H1 (cell line): ENCODE measurements around the gene DLST.

Source experiments
- CBX5 ChIP-seq: fragments of 300-800, 300-1000 bp; sonication (generic); IDR thresholded peaks from 2 replicates; pipeline ENCODE4 v1.7.1; 2016; ENCODE audit warnings: antibody characterized with exemption, low read length, low read depth
- EZH2 ChIP-seq: fragments of 200-600 bp; sonication (generic); IDR thresholded peaks from 2 replicates; pipeline ENCODE4 v1.7.1; 2012; ENCODE audit warnings: low read depth, mild to moderate bottlenecking, moderate library complexity, low read length, inconsistent platforms; ENCODE audit not compliant: severe bottlenecking
- POLR2A ChIP-seq, 2 experiments: IDR thresholded peaks; 1 replicate in 1 of 2; 2 replicates in 1 of 2; pipeline ENCODE4 v1.6.1; 2011; ENCODE audit warnings: low read depth in 2 of 2, low read length in 2 of 2, mild to moderate bottlenecking in 2 of 2; ENCODE audit errors: control extremely low read depth in 1 of 2
- TAF1 ChIP-seq: IDR thresholded peaks from 2 replicates; pipeline ENCODE4 v1.6.1; 2011; ENCODE audit warnings: mild to moderate bottlenecking, low read depth, low read length
- TF ChIP-seq, protein P1 (sequence below), 3 experiments: IDR thresholded peaks; 1 replicate in 2 of 3; 2 replicates in 1 of 3; pipeline versions ENCODE4 v1.5.1 to v1.6.1; 2011; ENCODE audit warnings: low read length in 3 of 3, mild to moderate bottlenecking in 3 of 3, inconsistent platforms in 2 of 3, low read depth in 1 of 3, moderate library complexity in 1 of 3; ENCODE audit not compliant: insufficient read depth in 1 of 3; ENCODE audit errors: control extremely low read depth in 1 of 3
- TF ChIP-seq, protein P2 (sequence below): IDR thresholded peaks from 2 replicates; pipeline ENCODE4 v1.6.1; 2011; ENCODE audit warnings: low read depth, mild to moderate bottlenecking, low read length; ENCODE audit not compliant: insufficient read depth
- TF ChIP-seq, protein P3 (sequence below): IDR thresholded peaks from 2 replicates; pipeline ENCODE4 v1.6.1; 2012; ENCODE audit warnings: inconsistent platforms

DNA sequence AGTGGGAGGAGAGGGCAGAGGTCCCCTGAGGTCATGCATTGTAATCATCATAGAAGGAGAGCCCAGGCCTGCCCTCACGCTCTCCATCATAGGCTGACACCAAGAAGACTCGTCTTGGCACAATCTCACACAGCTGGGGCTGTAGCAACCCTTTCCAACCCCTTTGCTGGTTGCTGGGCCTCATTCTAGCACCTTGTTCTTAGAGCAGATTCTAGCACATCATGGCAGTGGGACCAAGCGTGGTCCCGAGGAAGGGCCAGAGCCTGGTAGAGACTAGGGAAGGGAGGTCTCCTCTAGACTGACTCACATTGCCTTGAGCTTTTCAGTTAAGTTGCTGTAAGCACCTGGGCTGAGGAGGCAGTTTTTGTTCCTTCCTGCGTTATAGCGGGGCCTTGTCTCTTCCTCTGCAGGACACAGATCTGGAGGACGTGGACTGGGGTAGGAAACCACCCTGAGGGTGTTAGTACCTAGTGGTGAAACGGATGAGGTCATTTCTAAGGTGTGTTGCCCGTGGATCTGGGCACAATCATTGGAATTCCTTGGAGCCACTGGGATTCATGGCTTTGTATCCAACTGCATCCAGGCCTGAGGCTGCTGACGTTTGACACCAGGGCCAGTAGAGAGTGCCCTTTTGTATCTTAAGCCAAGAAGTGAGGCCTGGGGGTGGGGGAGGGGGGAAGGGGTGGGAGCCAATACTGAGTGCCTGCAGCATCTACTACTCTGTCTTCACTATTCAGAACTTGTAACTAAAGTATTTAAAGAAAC lies 21.4 kb downstream of the DLST start:
- TF ChIP-seq, protein P1, sequence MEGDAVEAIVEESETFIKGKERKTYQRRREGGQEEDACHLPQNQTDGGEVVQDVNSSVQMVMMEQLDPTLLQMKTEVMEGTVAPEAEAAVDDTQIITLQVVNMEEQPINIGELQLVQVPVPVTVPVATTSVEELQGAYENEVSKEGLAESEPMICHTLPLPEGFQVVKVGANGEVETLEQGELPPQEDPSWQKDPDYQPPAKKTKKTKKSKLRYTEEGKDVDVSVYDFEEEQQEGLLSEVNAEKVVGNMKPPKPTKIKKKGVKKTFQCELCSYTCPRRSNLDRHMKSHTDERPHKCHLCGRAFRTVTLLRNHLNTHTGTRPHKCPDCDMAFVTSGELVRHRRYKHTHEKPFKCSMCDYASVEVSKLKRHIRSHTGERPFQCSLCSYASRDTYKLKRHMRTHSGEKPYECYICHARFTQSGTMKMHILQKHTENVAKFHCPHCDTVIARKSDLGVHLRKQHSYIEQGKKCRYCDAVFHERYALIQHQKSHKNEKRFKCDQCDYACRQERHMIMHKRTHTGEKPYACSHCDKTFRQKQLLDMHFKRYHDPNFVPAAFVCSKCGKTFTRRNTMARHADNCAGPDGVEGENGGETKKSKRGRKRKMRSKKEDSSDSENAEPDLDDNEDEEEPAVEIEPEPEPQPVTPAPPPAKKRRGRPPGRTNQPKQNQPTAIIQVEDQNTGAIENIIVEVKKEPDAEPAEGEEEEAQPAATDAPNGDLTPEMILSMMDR (IDR thresholded peaks at IDR 0.05; ENCODE audit: control extremely low read depth in 1 of 3, insufficient read depth in 1 of 3, low read depth in 1 of 3, low read length in 3 of 3), result no peak
- TF ChIP-seq TAF1 (no peak), POLR2A (IDR thresholded peaks at IDR 0.05; ENCODE audit: control extremely low read depth in 1 of 2, low read depth in 2 of 2, low read length in 2 of 2) (no peak), EZH2 (no peak), CBX5 (no peak)
- TF ChIP-seq, protein P2, sequence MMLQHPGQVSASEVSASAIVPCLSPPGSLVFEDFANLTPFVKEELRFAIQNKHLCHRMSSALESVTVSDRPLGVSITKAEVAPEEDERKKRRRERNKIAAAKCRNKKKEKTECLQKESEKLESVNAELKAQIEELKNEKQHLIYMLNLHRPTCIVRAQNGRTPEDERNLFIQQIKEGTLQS, result no peak
- TF ChIP-seq, protein P3, sequence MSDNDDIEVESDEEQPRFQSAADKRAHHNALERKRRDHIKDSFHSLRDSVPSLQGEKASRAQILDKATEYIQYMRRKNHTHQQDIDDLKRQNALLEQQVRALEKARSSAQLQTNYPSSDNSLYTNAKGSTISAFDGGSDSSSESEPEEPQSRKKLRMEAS, result no peak
